ENCODE results near the gene LHPP. TPM values are rescaled to one million over a fixed set of nuclear protein-coding genes. Genes with fewer than 3 reads are reported as not detected.

Gene LHPP
- total RNA-seq, 2 experiments from 2014 or later: 15.3 to 19.6 TPM

DNA sequence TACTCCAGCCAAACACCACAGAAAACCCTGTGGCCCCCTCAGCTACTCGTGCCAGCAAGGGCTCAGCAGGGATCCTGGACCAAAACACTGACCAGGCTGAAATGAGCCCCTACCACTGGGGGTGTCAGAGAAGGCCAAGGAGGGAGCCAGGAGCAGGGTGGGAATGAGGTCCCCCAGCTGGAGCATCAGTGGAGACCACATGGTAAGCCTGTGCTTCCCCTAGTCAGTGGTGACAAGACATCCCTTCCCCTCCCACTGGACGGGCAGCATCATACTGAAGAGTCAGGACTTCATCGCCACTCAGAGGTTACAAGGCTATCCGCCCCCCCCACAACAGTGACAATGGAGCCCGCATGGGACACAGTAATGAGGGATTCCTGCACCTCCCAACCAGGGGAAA, 99.6 kb downstream of the LHPP start:
- Mint-ChIP-seq H3K4me1 (ENCODE audit: low read depth) (no peaks in the 10 kb centered on the region), H3K27ac (no peak overlapping the region), H3K4me3 (no peak overlapping the region), H3K36me3 (ENCODE audit: low read depth) (no peaks in the 10 kb centered on the region), H3K9me3 (no peaks in the 10 kb centered on the region), H3K27me3 (no peaks in the 10 kb centered on the region)
- peaks cover 0 to 14% of the 10 kb centered on the region in 2 experiments for H3K9me3 ChIP-seq (ENCODE audit: control insufficient read depth in 1 of 2, insufficient read depth in 1 of 2, low read length in 2 of 2)
- H3K4me3 ChIP-seq (ENCODE audit: low read length): no peak overlapping the region
- H3K36me3 ChIP-seq (ENCODE audit: insufficient read depth, low read length): no peaks in the 10 kb centered on the region
- no peaks in the 10 kb centered on the region for H3K4me1 ChIP-seq (ENCODE audit: insufficient read depth, low read length)
- H3K27ac ChIP-seq (ENCODE audit: low read depth in 1 of 2, low read length in 2 of 2): no peak overlapping the region
- DNase-seq (no peak), ATAC-seq (ENCODE audit: poor library complexity) (no peak)
- intact Hi-C loops (cut with DNase I, micrococcal nuclease): no loop called here
- TF ChIP-seq, protein P1, sequence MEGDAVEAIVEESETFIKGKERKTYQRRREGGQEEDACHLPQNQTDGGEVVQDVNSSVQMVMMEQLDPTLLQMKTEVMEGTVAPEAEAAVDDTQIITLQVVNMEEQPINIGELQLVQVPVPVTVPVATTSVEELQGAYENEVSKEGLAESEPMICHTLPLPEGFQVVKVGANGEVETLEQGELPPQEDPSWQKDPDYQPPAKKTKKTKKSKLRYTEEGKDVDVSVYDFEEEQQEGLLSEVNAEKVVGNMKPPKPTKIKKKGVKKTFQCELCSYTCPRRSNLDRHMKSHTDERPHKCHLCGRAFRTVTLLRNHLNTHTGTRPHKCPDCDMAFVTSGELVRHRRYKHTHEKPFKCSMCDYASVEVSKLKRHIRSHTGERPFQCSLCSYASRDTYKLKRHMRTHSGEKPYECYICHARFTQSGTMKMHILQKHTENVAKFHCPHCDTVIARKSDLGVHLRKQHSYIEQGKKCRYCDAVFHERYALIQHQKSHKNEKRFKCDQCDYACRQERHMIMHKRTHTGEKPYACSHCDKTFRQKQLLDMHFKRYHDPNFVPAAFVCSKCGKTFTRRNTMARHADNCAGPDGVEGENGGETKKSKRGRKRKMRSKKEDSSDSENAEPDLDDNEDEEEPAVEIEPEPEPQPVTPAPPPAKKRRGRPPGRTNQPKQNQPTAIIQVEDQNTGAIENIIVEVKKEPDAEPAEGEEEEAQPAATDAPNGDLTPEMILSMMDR (IDR thresholded peaks at IDR 0.05): no peak
- ChIA-PET CTCF (no interaction called here), POLR2A (no interaction called here)
- no peaks in the 10 kb centered on the region for H3K27me3 ChIP-seq (ENCODE audit: control insufficient read depth in 1 of 2, insufficient read depth in 2 of 2, low read length in 2 of 2)

DNA sequence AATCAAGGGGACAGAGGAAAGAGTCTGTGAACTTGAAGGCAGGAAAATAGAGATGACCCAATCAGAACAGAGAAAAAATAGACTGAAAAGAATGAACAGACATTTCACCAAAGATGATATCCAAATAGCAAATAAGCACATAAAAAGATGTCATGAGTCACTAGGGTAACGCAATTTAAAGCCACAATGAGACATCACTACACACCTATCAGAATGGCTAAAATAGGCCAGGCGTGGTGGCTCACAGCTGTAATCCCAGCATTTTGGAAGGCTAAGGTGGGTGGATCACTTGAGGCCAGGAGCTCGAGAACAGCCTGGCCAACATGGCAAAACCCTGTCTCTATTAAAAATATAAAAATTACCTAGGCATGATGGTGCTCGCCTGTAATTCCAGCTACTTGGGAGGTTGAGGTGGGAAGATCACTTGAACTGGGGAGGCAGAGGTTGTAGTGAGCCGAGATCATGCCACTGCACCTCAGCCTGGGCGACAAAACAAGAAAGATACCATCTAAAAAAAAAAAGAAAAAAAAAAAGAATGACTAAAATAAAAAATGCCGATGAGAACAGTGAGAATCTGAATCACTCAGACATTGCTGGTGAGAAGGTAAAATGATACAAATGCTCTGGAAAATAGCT, 100.9 kb downstream of the LHPP start:
- intact Hi-C loops (cut with DNase I, micrococcal nuclease): no loop called here
- H3K27me3 ChIP-seq (ENCODE audit: control insufficient read depth in 1 of 2, insufficient read depth in 2 of 2, low read length in 2 of 2): no peaks in the 10 kb centered on the region
- H3K4me1 ChIP-seq (ENCODE audit: insufficient read depth, low read length): no peaks in the 10 kb centered on the region
- no peak overlapping the region for H3K27ac ChIP-seq (ENCODE audit: low read depth in 1 of 2, low read length in 2 of 2)
- Mint-ChIP-seq H3K27ac (no peak overlapping the region), H3K4me1 (ENCODE audit: low read depth) (no peaks in the 10 kb centered on the region), H3K9me3 (no peaks in the 10 kb centered on the region), H3K4me3 (no peak overlapping the region), H3K27me3 (no peaks in the 10 kb centered on the region), H3K36me3 (ENCODE audit: low read depth) (no peaks in the 10 kb centered on the region)
- no peaks in the 10 kb centered on the region for H3K36me3 ChIP-seq (ENCODE audit: insufficient read depth, low read length)
- DNase-seq: no peak
- H3K4me3 ChIP-seq (ENCODE audit: low read length): no peak overlapping the region
- ChIA-PET POLR2A (interaction anchor here (0.6 kb wide), 1 partner anchor 271 kb away, joined by 3 read pairs; no protein-coding TSS in a partner anchor), CTCF (no interaction called here)
- peaks cover 0 to 14% of the 10 kb centered on the region in 2 experiments for H3K9me3 ChIP-seq (ENCODE audit: control insufficient read depth in 1 of 2, insufficient read depth in 1 of 2, low read length in 2 of 2)
- no peak for ATAC-seq (ENCODE audit: poor library complexity)
- TF ChIP-seq, protein P1 (IDR thresholded peaks at IDR 0.05): no peak

DNA sequence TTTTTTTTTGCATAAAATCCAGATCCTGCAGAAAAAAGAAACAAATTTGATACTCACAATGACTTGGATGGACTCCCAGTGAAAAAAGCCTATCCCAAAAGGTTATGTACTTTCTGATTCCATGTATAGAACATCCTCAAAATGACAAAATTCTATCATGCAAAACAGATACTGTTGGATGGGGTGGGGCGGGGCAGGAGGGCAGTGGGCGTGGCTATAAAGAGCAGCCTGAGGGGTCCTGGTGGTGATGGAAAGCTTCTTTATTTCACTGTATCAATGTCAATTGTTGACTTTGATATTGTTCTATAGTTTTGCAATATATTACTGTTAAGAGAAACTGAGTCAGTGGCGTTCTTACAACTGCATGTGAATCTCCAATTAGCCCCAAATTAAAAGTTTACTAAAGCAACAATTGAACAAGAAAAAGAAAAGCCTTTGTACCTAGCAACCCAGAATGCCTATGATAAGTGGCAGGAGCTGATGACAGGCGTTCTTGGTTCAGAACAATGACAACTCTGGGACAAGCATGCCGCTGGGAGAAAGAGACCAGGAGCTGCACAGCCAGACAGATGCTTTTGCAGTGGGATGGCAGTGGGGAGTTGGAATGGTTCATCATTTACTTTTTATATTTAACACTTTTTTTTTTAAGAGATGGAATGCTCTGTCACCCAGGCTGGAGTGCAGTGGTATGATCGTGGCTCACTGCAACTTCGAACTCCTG, 101.9 kb downstream of the LHPP start:
- TF ChIP-seq, protein P1 (IDR thresholded peaks at IDR 0.05): no peak
- no peaks in the 10 kb centered on the region for H3K36me3 ChIP-seq (ENCODE audit: insufficient read depth, low read length)
- no peak for ATAC-seq (ENCODE audit: poor library complexity)
- no peaks in the 10 kb centered on the region for H3K27me3 Mint-ChIP-seq
- no peaks in the 10 kb centered on the region for H3K27me3 ChIP-seq (ENCODE audit: control insufficient read depth in 1 of 2, insufficient read depth in 2 of 2, low read length in 2 of 2)
- DNase-seq: no peak
- no peaks in the 10 kb centered on the region for H3K36me3 Mint-ChIP-seq (ENCODE audit: low read depth)
- no peak overlapping the region for H3K27ac Mint-ChIP-seq
- H3K4me3 Mint-ChIP-seq: no peak overlapping the region
- ChIA-PET CTCF (interaction anchor here (1.3 kb wide), 1 partner anchor 11 kb away, joined by 3 read pairs; no protein-coding TSS in a partner anchor), POLR2A (interaction anchor here (0.6 kb wide), 2 partner anchors 270 to 1820 kb away, joined by 3 to 4 read pairs; no protein-coding TSS in a partner anchor)
- no peaks in the 10 kb centered on the region for H3K9me3 Mint-ChIP-seq
- H3K27ac ChIP-seq (ENCODE audit: low read depth in 1 of 2, low read length in 2 of 2): no peak overlapping the region
- intact Hi-C loops (cut with DNase I, micrococcal nuclease): no loop called here
- no peaks in the 10 kb centered on the region for H3K4me1 ChIP-seq (ENCODE audit: insufficient read depth, low read length)
- H3K4me3 ChIP-seq (ENCODE audit: low read length): no peak overlapping the region
- peaks cover 0 to 14% of the 10 kb centered on the region in 2 experiments for H3K9me3 ChIP-seq (ENCODE audit: control insufficient read depth in 1 of 2, insufficient read depth in 1 of 2, low read length in 2 of 2)
- H3K4me1 Mint-ChIP-seq (ENCODE audit: low read depth): no peaks in the 10 kb centered on the region

All from CD4-positive, alpha-beta T cell (primary cell).